GM18520 (cell line): ENCODE data around the gene HAO2.
"Not testable (repeated sequence)": the region's sequence is repeated elsewhere in the genome, so short reads cannot be mapped to it uniquely, and the experiment has no call there.

ENCODE experiments used
- ATAC-seq: cut with Tn5 transposase; IDR thresholded peaks from one replicate; pipeline ENCODE4 v1.9.1; 2021; ENCODE audit not compliant: unreplicated experiment

Gene HAO2

DNA sequence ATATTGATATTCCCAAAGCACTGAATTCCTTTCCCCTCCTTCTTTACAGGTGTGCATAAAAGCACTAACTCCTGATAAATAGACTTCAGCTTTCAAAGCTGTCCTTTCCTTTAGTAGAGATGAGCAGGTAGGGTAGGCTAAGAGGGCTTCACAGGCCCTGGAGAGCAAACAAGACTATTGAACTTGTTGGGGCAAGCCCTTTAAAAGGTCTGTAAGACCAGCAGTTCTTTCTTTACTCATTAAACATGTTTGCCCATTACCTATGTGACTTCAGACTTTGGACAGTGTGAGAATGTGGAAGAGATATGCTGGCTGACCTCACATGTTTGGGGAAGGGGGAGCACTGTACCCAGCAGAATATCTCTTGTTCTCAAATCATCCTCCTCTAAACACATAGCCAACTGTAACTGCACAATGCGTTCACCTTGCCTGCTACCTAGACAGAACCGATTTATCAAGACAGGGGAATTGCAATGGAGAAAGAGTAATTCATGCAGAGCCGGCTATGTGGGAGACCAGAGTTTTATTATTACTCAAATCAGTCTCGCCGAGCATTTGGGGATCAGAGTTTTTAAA is 27.1 kb upstream of the HAO2 start:
- ATAC-seq, result no peak

GRCh38 chr1:119345398-119345797 is 23.2 kb upstream of the HAO2 start:
- no peak for ATAC-seq

- ATAC-seq, result peak; percentile 87
Observed at GRCh38 chr1:119347858-119348257, 20.7 kb upstream of the HAO2 start.

DNA sequence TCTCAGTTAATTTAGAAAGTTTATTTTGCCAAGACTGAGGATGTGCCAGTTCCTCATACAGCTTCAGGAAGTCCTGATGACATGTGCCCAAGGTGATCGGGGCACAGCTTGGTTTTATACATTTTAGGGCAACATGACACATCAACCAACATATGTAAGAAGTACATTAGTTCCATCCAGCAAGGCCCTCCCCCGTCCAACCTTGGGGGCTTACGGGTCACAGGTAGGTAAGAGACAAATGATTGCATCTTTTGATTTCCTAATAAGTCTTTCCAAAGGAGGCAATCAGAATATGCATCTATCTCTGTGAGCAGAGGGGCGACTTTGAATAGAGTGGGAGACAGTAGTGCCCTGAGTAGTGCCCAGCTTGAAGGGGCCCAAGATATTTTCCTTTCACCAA is 19.6 kb upstream of the HAO2 start:
- ATAC-seq, result no peak

GRCh38 chr1:119350866-119351265 is 17.7 kb upstream of the HAO2 start:
- ATAC-seq, result not testable (repeated sequence)

DNA sequence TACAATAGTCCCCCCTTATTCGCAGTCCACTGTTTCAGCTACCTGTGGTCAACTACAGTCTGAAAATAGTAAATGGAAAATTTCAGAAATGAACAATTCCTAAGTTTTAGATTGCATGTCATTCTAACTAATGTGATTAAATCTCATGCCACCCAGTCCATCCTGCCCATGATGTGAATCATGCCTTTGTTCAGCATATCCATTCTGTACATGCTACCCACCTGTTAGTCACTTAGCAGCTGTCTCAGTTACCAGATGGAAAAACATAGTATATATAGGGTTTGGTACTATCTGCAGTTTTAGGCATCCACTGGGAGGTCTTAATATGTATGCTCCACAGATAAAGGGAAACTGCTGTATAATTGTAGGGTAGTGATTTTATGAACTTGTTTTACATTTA is 16.6 kb upstream of the HAO2 start:
- ATAC-seq, result no peak

GRCh38 chr1:119353836-119354235 is 14.7 kb upstream of the HAO2 start:
- no peak for ATAC-seq

DNA sequence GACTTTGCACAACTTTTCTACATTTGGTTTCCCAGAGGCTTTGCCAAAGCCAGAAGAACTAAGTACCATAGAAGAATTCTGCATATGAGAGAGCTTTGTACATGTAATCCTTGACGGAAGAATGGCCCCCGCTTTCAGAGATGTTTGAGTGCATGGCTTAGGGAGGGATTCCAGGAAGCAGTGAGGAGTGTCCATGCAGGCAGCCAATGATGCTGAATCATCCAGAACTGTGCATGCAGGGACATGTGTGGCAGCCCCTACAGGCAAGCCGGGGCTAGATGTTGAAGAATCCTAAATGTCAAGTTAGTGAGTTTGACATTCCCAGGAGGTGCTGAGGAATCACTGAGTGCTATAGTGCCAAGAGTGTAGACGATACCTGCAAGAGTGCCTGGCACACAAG is 9.9 kb upstream of the HAO2 start:
- no peak for ATAC-seq

DNA sequence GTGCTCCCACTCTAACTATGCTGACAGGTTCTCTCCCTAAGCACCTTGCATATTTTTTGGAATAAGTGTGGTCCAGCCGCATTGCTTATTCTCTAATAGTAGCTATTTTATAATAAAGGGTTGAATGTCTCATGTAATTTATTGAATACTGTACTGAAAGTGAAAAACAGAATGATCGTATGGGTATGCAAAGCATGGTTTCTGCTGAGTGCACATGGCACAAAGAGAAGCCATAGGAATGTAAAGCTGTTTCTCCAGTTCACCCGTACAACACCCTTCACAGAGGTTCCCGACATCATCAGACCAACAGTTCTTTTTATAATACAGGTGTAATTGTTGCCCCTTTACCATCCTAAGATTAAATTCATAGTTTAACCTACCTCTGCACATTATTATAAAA is 8.9 kb upstream of the HAO2 start:
- no peak for ATAC-seq

DNA sequence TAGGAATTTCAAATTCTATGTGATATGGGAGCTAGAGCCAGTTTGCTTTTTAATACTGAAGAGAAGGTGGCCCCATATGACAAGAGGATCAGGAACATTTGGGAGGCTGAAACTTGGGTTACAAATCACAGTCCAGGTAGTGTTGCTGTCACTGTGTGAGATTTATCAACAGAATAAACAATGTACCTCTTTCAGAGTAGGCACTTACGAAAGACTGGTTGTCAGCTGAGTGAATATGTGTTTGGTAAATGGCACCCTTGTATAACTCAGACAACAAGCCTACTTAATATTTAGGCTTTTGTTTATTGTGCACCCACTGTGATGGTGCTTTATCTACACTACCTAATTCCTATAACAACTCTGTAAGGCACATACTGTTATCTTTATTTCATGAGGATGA is 7.4 kb upstream of the HAO2 start:
- ATAC-seq, result no peak

GRCh38 chr1:119361620-119362344 is 6.8 kb upstream of the HAO2 start:
- no peak for ATAC-seq

GRCh38 chr1:119363162-119363561 is 5.4 kb upstream of the HAO2 start:
- no peak for ATAC-seq

GRCh38 chr1:119364640-119365039 is 3.9 kb upstream of the HAO2 start:
- ATAC-seq, result no peak

DNA sequence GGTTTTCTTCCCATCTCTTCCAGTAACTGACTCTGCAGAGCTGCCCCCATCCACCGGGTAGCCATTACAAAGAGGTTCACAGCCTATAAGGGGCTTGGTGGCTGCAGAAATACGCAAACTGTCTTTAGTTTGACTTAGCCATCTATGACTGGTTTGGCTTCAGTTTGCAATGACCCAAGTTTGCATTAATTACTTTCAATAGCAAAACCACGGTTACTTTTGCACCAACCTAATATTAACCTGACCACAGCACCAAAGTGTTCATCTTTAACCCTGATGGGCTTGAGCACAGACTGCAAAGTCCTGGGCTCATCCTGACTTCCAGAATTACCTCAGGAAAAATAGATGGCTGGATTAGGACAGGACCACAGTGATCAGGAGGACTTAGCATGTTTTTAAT is 2.2 kb upstream of the HAO2 start:
- peak; percentile 57 for ATAC-seq

- ATAC-seq, result no peak
Observed at GRCh38 chr1:119367432-119368124, 1.0 kb upstream of the HAO2 start.

DNA sequence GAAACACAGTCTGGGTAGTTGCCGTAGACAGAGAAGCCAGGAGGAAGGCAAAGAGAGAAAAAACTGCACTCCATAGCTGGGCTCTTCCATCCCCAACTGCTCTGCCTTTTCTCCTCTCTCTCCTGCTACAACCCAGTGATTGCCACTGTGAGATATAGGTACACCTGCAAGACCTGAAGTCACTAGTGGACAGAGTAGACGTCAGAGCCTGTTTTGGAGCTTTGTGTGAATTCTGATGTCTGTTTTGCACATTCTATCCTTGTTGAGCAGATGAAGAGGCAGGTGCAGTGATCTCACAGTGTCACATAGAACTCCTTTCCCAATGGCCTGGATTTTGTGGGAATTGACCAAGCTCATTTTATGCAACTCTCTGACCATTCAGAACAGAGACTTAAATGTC is 2.2 kb downstream of the HAO2 start:
- no peak for ATAC-seq

DNA sequence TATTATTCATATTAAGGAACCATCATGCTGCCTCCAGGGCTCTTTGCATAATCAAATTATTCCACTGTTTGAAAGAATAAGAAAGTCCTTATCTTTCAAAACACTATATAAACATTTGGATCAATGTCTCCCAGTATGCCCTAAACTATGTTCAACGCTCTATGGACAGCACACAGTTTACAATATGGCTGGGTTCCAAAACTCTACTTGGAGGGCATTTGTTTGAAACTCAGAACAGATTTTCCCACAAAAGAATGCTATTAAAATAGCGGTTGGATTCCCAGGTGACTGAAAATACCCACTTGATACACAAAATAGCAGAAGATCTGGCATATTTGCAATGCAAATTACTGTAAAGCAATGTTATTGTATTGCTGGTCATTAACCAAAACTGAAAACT is 3.2 kb downstream of the HAO2 start:
- ATAC-seq, result no peak

DNA sequence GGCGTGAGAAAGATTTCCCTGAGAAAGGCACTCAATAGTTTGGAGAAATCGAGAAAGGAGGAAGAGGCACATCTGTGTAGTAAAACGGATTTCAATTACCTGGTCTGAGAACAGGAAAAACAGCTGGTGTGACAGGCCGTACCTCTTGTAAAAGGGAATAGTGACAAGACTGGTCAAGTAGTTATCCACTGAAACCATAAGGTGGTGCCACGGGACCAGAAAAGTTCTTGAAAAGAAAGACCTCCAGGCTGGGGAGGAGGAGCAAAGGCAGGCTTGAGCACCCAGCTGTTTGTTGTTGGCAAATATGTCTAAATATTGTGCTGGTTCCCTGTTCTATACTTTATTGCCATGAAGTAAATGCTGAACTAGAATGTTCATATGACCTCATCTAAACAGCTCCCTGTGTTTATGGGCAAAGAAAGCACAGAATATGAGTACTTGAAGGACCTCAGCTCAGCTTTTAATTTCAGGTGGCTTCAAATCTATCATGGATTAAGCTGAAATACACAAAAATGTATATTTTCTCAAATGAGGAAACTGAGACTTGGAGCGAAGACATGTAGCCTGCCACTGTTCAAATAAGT is 4.0 kb downstream of the HAO2 start:
- ATAC-seq, result peak; percentile 52

GRCh38 chr1:119373465-119373864 is 4.9 kb downstream of the HAO2 start:
- no peak for ATAC-seq

GRCh38 chr1:119374208-119374874 is 5.8 kb downstream of the HAO2 start:
- ATAC-seq, result no peak

DNA sequence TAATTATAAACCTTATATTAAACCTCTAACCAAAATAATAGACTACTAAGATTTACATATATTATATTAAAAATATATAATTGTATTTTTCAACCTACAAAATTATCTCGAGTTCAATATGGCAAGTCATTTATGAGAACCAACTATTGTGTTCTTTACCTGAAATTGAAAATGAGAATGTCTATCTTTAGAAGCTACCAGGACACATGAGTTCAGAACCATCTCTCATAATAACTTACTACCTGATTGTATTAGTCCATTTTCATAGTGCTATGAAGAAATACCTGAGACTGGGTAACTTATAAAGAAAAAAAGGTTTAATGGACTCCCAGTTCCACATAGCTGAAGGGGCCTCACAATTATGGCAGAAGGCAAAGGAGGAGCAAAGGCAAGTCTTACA is 6.8 kb downstream of the HAO2 start:
- ATAC-seq, result no peak

- ATAC-seq, result no peak
Observed at GRCh38 chr1:119376594-119376993, 8.0 kb downstream of the HAO2 start.
